SK-N-SH treated with all-trans-retinoic acid at 6 μM for 48 hours (cell line): ENCODE measurements around the gene CTCF.
A peak's percentile ranks its signal among the peaks of the same experiment; 100 is the strongest.

Source experiments
- ATAC-seq: fragments of 200-7000 bp; cut with Tn5 transposase; 3 replicates; pipeline ENCODE4 v1.9.1; 2020; ENCODE audit warnings: mild to moderate bottlenecking, moderate library complexity
- ARNTL ChIP-seq: fragments of 450-650 bp; formaldehyde crosslinking; IDR thresholded peaks from 2 replicates; pipeline ENCODE4 v1.5.0; 2020; ENCODE audit warnings: low read depth, mild to moderate bottlenecking, moderate library complexity, borderline replicate concordance
- CSDC2 ChIP-seq: fragments of 250-450 bp; sonication (Bioruptor Pico); IDR thresholded peaks from 2 replicates; pipeline ENCODE4 v1.5.0; 2020; ENCODE audit warnings: mild to moderate bottlenecking, moderate library complexity
- ESRRG ChIP-seq: fragments of 250-450 bp; sonication (Bioruptor Pico); IDR thresholded peaks from 2 replicates; pipeline ENCODE4 v1.6.1; 2021; ENCODE audit warnings: mild to moderate bottlenecking
- GLIS3 ChIP-seq: fragments of 250-450 bp; sonication (Bioruptor Pico); IDR thresholded peaks from 2 replicates; pipeline ENCODE4 v1.5.0; 2020; ENCODE audit warnings: mild to moderate bottlenecking, moderate library complexity
- ISL1 ChIP-seq: fragments of 250-450 bp; sonication (Bioruptor Pico); IDR thresholded peaks from 2 replicates; pipeline ENCODE4 v2.1.2; 2022; ENCODE audit warnings: mild to moderate bottlenecking, moderate library complexity
- OSR1 ChIP-seq: fragments of 250-450 bp; sonication (Bioruptor Pico); IDR thresholded peaks from 2 replicates; pipeline ENCODE4 v1.8.0; 2022; ENCODE audit warnings: moderate library complexity, mild to moderate bottlenecking, inconsistent platforms
- PPARA ChIP-seq: fragments of 250-450 bp; sonication (Bioruptor Pico); IDR thresholded peaks from 2 replicates; pipeline ENCODE4 v1.5.0; 2020; ENCODE audit warnings: mild to moderate bottlenecking, borderline replicate concordance
- RARB ChIP-seq: fragments of 250-450 bp; sonication (Bioruptor Pico); IDR thresholded peaks from 2 replicates; pipeline ENCODE4 v1.8.0; 2021; ENCODE audit warnings: mild to moderate bottlenecking, moderate library complexity
- SNAI2 ChIP-seq: fragments of 250-450 bp; sonication (Bioruptor Pico); IDR thresholded peaks from 2 replicates; pipeline ENCODE4 v1.5.0; 2020; ENCODE audit warnings: mild to moderate bottlenecking, moderate library complexity
- TCF4 ChIP-seq: fragments of 250-450 bp; sonication (Bioruptor Pico); IDR thresholded peaks from 2 replicates; pipeline ENCODE4 v1.8.0; 2021; ENCODE audit warnings: mild to moderate bottlenecking, moderate library complexity, borderline replicate concordance
- TOX ChIP-seq: fragments of 250-450 bp; sonication (Bioruptor Pico); IDR thresholded peaks from 2 replicates; pipeline ENCODE4 v1.8.0; 2021; ENCODE audit warnings: mild to moderate bottlenecking, moderate library complexity, borderline replicate concordance
- ZC3H10 ChIP-seq: fragments of 250-450 bp; sonication (Bioruptor Pico); IDR thresholded peaks from 2 replicates; pipeline ENCODE4 v1.5.1; 2021; ENCODE audit warnings: mild to moderate bottlenecking, moderate library complexity
- ZFP3 ChIP-seq: fragments of 250-450 bp; sonication (Bioruptor Pico); IDR thresholded peaks from 2 replicates; pipeline ENCODE4 v1.5.0; 2020; ENCODE audit warnings: mild to moderate bottlenecking, moderate library complexity
- ZFP30 ChIP-seq: fragments of 450-650 bp; formaldehyde crosslinking; IDR thresholded peaks from 2 replicates; pipeline ENCODE4 v1.5.0; 2022; ENCODE audit warnings: mild to moderate bottlenecking, moderate library complexity
- ZNF565 ChIP-seq: fragments of 450-650 bp; formaldehyde crosslinking; conservative IDR thresholded peaks from 2 replicates; pipeline ENCODE4 v1.5.0; 2020; ENCODE audit warnings: low read depth, mild to moderate bottlenecking, moderate library complexity
- ZNF70 ChIP-seq: fragments of 450-650 bp; formaldehyde crosslinking; IDR thresholded peaks from 2 replicates; pipeline ENCODE4 v1.5.0; 2020; ENCODE audit warnings: mild to moderate bottlenecking, moderate library complexity
- ZNF8 ChIP-seq: fragments of 450-650 bp; formaldehyde crosslinking; IDR thresholded peaks from 2 replicates; pipeline ENCODE4 v1.5.0; 2020; ENCODE audit warnings: mild to moderate bottlenecking, moderate library complexity
- TF ChIP-seq, protein P1 (sequence below): fragments of 250-450 bp; sonication (Bioruptor Pico); IDR thresholded peaks from 2 replicates; pipeline ENCODE4 v1.5.0; 2020; ENCODE audit warnings: mild to moderate bottlenecking, moderate library complexity
- TF ChIP-seq, protein P2 (sequence below): fragments of 250-450 bp; sonication (Bioruptor Pico); IDR thresholded peaks from 2 replicates; pipeline ENCODE4 v1.8.0; 2020; ENCODE audit warnings: mild to moderate bottlenecking, moderate library complexity, borderline replicate concordance
- TF ChIP-seq, protein P3 (sequence below): fragments of 250-450 bp; sonication (Bioruptor Pico); IDR thresholded peaks from 2 replicates; pipeline ENCODE4 v1.8.0; 2021; ENCODE audit warnings: low read depth, mild to moderate bottlenecking, moderate library complexity, borderline replicate concordance

The CTCF gene

DNA sequence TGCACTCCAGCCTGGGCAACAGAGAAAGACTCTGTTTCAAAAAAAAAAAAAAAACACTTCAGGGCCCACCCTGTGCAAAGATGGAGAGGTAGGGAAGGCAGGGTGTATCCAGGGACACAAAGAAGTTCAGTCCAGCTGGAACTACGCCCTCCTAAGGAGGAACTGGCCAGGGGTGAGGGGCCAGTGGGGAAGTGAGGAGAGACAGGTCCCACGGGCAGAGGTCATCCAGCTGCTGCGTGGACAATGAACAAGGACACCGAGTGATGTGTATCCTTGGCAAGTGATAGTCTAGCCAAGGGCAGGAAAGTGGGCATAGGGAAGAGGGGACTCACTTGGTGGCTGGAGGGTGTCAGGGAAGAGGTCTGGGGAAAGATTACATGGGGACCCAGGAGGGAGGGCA is 43.1 kb upstream of the CTCF start (continued):
- TF ChIP-seq, protein P1, sequence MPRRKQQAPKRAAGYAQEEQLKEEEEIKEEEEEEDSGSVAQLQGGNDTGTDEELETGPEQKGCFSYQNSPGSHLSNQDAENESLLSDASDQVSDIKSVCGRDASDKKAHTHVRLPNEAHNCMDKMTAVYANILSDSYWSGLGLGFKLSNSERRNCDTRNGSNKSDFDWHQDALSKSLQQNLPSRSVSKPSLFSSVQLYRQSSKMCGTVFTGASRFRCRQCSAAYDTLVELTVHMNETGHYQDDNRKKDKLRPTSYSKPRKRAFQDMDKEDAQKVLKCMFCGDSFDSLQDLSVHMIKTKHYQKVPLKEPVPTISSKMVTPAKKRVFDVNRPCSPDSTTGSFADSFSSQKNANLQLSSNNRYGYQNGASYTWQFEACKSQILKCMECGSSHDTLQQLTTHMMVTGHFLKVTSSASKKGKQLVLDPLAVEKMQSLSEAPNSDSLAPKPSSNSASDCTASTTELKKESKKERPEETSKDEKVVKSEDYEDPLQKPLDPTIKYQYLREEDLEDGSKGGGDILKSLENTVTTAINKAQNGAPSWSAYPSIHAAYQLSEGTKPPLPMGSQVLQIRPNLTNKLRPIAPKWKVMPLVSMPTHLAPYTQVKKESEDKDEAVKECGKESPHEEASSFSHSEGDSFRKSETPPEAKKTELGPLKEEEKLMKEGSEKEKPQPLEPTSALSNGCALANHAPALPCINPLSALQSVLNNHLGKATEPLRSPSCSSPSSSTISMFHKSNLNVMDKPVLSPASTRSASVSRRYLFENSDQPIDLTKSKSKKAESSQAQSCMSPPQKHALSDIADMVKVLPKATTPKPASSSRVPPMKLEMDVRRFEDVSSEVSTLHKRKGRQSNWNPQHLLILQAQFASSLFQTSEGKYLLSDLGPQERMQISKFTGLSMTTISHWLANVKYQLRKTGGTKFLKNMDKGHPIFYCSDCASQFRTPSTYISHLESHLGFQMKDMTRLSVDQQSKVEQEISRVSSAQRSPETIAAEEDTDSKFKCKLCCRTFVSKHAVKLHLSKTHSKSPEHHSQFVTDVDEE (CRISPR knock-in tag), result no peak
- TF ChIP-seq RARB (CRISPR knock-in tag) (no peak), CSDC2 (CRISPR knock-in tag) (no peak)

DNA sequence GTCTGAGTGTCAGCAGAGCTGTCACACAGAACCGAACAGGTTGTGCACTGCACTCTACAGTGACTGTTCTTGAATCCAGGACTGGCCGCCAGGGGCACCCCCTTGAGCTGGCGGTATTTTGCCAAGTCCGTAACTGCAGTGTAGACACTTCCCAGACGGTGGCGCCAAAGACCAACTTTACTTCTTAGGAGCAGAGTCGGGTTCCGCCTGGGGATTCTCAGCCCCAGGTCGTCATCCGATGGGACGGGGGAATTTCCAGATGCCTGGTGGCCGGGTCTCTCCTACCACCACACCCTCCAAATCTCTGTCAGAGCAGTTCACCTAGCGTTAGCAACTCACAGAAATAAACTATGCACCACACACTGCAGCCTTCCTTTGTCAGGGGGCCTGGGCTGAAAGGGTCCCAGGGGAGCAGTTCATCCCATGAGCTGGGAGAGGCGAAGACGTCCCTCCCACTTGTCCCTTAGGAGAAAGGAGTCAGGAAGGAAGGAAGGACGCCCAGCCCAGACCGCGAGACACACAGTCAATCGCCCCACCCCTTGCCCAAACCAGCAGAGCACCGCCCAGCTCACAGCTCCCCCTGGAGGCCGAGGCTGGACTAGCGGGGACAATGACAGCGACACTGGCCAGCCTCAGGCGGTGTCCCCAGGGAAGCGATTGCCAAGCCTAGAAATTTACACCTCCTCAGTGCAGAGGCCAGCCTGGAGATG is 41.1 kb upstream of the CTCF start:
- peak; percentile 88 for ATAC-seq
- TF ChIP-seq GLIS3 (0 out of 2 replicates have a peak, but pooled peaks have one; percentile 55), ESRRG (no peak)
- TF ChIP-seq, all 23 proteins: peak for 1

DNA sequence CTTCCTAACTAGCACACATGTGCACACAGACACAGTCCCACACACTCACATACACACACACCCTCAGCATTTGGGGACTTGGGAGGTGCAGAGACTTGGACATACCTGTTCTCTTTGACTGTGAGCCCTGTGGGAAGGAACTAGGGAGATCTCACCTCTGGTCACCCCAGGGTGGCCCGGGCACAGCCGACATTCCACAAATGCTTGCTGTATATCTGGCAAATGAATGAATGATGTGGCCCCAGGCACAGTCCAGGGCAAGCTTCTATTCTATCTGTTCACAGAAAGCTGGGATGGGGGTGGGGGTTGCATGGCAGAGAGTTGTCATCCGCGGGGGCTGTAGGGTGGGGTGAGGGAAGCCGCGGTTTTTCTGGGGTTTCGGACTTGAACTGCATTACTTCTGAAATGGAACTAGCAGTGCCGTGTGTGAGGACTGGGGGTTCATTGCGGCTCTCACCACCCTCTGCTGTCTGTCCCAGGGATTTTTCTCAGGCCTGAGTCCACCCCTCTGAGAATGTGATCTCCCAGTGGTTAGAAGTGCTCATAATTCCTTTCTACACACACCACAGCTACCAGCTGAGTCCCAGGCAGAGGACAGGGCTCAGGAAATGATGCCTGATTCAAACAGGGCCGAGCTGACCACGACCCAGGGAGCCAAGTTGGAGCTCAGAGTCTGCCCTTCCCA is 37.0 kb upstream of the CTCF start:
- TF ChIP-seq ZFP3 (CRISPR knock-in tag), result no peak
- no peak for TF ChIP-seq ZNF565
- no peak for TF ChIP-seq ZFP30 (CRISPR knock-in tag)
- TF ChIP-seq, protein P1 (CRISPR knock-in tag), result no peak
- no peak for TF ChIP-seq TCF4 (CRISPR knock-in tag)
- no peak for TF ChIP-seq TOX (CRISPR knock-in tag)
- TF ChIP-seq ISL1, result no peak
- no peak for TF ChIP-seq ARNTL (CRISPR knock-in tag)
- TF ChIP-seq RARB (CRISPR knock-in tag), result no peak
- no peak for TF ChIP-seq CSDC2 (CRISPR knock-in tag)
- TF ChIP-seq, protein P2, sequence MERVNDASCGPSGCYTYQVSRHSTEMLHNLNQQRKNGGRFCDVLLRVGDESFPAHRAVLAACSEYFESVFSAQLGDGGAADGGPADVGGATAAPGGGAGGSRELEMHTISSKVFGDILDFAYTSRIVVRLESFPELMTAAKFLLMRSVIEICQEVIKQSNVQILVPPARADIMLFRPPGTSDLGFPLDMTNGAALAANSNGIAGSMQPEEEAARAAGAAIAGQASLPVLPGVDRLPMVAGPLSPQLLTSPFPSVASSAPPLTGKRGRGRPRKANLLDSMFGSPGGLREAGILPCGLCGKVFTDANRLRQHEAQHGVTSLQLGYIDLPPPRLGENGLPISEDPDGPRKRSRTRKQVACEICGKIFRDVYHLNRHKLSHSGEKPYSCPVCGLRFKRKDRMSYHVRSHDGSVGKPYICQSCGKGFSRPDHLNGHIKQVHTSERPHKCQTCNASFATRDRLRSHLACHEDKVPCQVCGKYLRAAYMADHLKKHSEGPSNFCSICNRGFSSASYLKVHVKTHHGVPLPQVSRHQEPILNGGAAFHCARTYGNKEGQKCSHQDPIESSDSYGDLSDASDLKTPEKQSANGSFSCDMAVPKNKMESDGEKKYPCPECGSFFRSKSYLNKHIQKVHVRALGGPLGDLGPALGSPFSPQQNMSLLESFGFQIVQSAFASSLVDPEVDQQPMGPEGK (CRISPR knock-in tag), result no peak
- TF ChIP-seq, protein P3, sequence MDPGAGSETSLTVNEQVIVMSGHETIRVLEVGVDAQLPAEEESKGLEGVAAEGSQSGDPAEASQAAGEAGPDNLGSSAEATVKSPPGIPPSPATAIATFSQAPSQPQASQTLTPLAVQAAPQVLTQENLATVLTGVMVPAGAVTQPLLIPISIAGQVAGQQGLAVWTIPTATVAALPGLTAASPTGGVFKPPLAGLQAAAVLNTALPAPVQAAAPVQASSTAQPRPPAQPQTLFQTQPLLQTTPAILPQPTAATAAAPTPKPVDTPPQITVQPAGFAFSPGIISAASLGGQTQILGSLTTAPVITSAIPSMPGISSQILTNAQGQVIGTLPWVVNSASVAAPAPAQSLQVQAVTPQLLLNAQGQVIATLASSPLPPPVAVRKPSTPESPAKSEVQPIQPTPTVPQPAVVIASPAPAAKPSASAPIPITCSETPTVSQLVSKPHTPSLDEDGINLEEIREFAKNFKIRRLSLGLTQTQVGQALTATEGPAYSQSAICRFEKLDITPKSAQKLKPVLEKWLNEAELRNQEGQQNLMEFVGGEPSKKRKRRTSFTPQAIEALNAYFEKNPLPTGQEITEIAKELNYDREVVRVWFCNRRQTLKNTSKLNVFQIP, result no peak
- no peak for TF ChIP-seq OSR1
- TF ChIP-seq SNAI2 (CRISPR knock-in tag), result no peak
- no peak for TF ChIP-seq ZNF8 (CRISPR knock-in tag)
- no peak for TF ChIP-seq ZC3H10
- no peak for TF ChIP-seq ZNF70 (CRISPR knock-in tag)
- no peak for TF ChIP-seq PPARA (CRISPR knock-in tag)
- ATAC-seq, result no peak
